ENCODE measurements around the gene MLC1.

DNA sequence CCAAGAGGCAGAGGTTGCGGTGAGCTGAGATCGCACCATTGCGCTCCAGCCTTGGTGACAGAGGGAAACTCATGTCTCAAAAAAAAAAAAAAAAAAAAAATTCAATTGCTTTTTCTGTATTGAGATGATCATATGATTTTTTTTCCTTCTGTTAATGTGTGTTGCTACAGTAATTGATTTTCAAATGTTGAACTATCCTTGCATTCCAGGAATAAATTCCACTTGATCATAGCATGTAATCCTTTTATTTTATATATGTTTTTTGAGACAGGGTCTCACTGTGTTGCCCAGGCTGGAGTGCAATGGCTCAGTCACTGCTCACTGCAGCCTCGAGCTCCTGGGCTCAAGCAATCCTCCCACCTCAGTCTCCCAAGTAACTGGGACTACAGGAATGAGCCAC is 37.9 kb upstream of the MLC1 start:
- TF ChIP-seq CTCF (IDR thresholded peaks at IDR 0.05): no peak
- TF ChIP-seq POLR2AphosphoS5 (IDR thresholded peaks at IDR 0.05): no peak
